HEK293T (cell line): ENCODE results near the gene CCDC126.

Experiments used
- BHLHE40 ChIP-seq: fragments of 450-650 bp; IDR thresholded peaks from 2 replicates; pipeline ENCODE4 v1.6.1; 2016; ENCODE audit warnings: mild to moderate bottlenecking, moderate library complexity, borderline replicate concordance
- FOXK2 ChIP-seq: fragments of 450-650 bp; IDR thresholded peaks from 2 replicates; pipeline ENCODE4 v1.6.1; 2016; ENCODE audit warnings: mild to moderate bottlenecking
- FOXM1 ChIP-seq: fragments of 450-650 bp; IDR thresholded peaks from 2 replicates; pipeline ENCODE4 v1.6.1; 2017; ENCODE audit warnings: mild to moderate bottlenecking, borderline replicate concordance
- SP1 ChIP-seq: fragments of 450-650 bp; IDR thresholded peaks from 2 replicates; pipeline ENCODE4 v1.6.1; 2017
- SUZ12 ChIP-seq: fragments of 450-650 bp; IDR thresholded peaks from 2 replicates; pipeline ENCODE4 v1.6.1; 2016; ENCODE audit warnings: mild to moderate bottlenecking
- ZNF384 ChIP-seq: fragments of 450-650 bp; IDR thresholded peaks from 2 replicates; pipeline ENCODE4 v1.6.1; 2016

DNA sequence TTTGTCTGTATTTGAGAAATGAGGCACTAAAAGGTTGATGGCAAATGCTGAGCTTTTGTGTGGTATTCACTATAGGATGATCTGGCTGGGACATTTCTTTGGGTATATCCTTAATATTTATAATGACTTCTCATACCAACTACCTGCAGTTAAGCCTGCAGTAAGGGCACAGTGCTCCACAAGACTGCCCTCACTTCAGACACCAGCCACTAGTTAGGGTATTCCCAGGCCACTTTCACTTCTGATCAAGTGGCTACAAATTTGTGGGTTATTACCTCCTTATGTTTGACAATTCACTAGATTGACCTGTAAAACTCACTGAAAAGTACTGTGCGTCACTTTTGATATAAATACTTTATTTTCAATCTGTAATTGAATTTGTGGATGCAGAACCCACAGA, 20.3 kb downstream of the CCDC126 start:
- TF ChIP-seq BHLHE40 (no peak), FOXK2 (no peak), SUZ12 (no peak), FOXM1 (no peak), ZNF384 (no peak), SP1 (no peak)
